K562 (cell line): ENCODE results near the gene NRXN3.

Experiments
- CTCF ChIP-seq, 3 experiments: IDR thresholded peaks in 2 of 3; conservative IDR thresholded peaks in 1 of 3; 2 replicates each; pipeline ENCODE4 v1.5.1; 2011 to 2012; ENCODE audit warnings: low read length in 3 of 3, mild to moderate bottlenecking in 3 of 3, control low read depth in 2 of 3, improper control_type of control experiment in 1 of 3, inconsistent platforms in 1 of 3, low read depth in 1 of 3, mixed read lengths in 1 of 3, moderate library complexity in 1 of 3; ENCODE audit not compliant: insufficient read depth in 2 of 3
- EGR1 ChIP-seq: fragments of 450-650 bp; conservative IDR thresholded peaks from 2 replicates; pipeline ENCODE4 v1.6.1; 2017; ENCODE audit warnings: mild to moderate bottlenecking
- HBP1 ChIP-seq: fragments of 450-650 bp; formaldehyde crosslinking; IDR thresholded peaks from 2 replicates; pipeline ENCODE4 v1.4.0; 2022; ENCODE audit warnings: missing genetic modification characterization
- MEF2D ChIP-seq: conservative IDR thresholded peaks from 2 replicates; pipeline ENCODE4 v1.6.1; 2016; ENCODE audit warnings: low read depth, missing genetic modification characterization, missing compliant biosample characterization
- MNT ChIP-seq, 2 experiments: fragments of 450-650 bp; conservative IDR thresholded peaks; 2 replicates each; pipeline ENCODE4 v1.6.1; 2017; ENCODE audit warnings: mild to moderate bottlenecking in 2 of 2, moderate library complexity in 2 of 2
- POLR2AphosphoS5 ChIP-seq: IDR thresholded peaks from 2 replicates; pipeline ENCODE4 v1.6.1; 2011; ENCODE audit warnings: mild to moderate bottlenecking, low read depth, low read length, moderate library complexity; ENCODE audit not compliant: control insufficient read depth, insufficient read depth
- PPARD ChIP-seq: fragments of 250-450 bp; sonication (Bioruptor Pico); IDR thresholded peaks from 2 replicates; pipeline ENCODE4 v1.8.0; 2022; ENCODE audit warnings: inconsistent platforms, mild to moderate bottlenecking, moderate library complexity
- RAD21 ChIP-seq, 2 experiments: fragments of 250-450 bp in 1 of 2; fragments of 450-650 bp in 1 of 2; sonication (Bioruptor Pico) in 1 of 2; formaldehyde crosslinking in 1 of 2; IDR thresholded peaks in 1 of 2; conservative IDR thresholded peaks in 1 of 2; 2 replicates each; pipeline versions ENCODE4 v1.4.0 to v1.8.0; 2020 to 2022; ENCODE audit warnings: mild to moderate bottlenecking in 2 of 2, moderate library complexity in 1 of 2
- RBM25 ChIP-seq: fragments of 200-400 bp; formaldehyde crosslinking; IDR thresholded peaks from 2 replicates; pipeline ENCODE4 v1.6.1; 2018; ENCODE audit warnings: low read length, low read depth, moderate library complexity; ENCODE audit not compliant: severe bottlenecking
- ZBTB11 ChIP-seq, 3 experiments: fragments of 200-800 bp in 1 of 3; fragments of 250-450 bp in 1 of 3; fragments of 450-650 bp in 1 of 3; sonication (Bioruptor Pico) in 1 of 3; sonication (Bioruptor generic) in 1 of 3; formaldehyde crosslinking in 1 of 3; IDR thresholded peaks; 2 replicates each; pipeline versions ENCODE4 v1.6.1 to v1.8.0; 2016 to 2022; ENCODE audit warnings: mild to moderate bottlenecking in 2 of 3, missing genetic modification characterization in 2 of 3, missing compliant biosample characterization in 1 of 3, moderate library complexity in 1 of 3
- ZNF143 ChIP-seq: sonication (generic); formaldehyde crosslinking; IDR thresholded peaks from 2 replicates; pipeline ENCODE4 v1.9.0; 2022; ENCODE audit warnings: mild to moderate bottlenecking, missing genetic modification reagents
- ZNF318 ChIP-seq, 2 experiments: fragments of 450-650 bp; IDR thresholded peaks; 2 replicates each; pipeline ENCODE4 v1.6.1; 2016; ENCODE audit warnings: mild to moderate bottlenecking in 2 of 2, borderline replicate concordance in 1 of 2, low read depth in 1 of 2, moderate library complexity in 1 of 2
- ZNF830 ChIP-seq: fragments of 250-450 bp; sonication (Bioruptor Pico); IDR thresholded peaks from 2 replicates; pipeline ENCODE4 v1.5.0; 2021; ENCODE audit warnings: mild to moderate bottlenecking
- TF ChIP-seq, protein P1 (sequence below): sonication (generic); formaldehyde crosslinking; IDR thresholded peaks from 2 replicates; pipeline ENCODE4 v1.8.0; 2022; ENCODE audit warnings: missing genetic modification reagents, mild to moderate bottlenecking, moderate library complexity, borderline replicate concordance

DNA sequence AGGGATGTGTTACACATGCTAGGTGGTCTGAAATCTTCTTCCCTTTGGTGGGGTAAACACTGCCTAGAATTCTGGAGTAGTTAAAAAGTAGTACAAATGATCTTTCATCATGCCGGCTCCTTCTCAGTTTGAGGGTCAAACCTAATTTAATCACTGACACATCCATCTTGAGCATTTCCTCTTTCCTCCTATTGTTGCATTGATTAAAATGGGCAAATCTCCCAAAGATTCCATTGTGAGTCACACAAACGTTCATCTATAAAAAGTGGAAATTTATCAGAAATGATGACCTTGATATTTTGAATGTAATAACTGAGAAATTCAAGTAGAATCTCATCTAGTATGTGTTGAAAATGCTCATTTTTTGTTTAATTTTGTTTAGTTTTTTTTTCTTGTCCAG lies 996.0 kb downstream of the NRXN3 start:
- TF ChIP-seq ZNF318 (IDR thresholded peaks at IDR 0.05; ENCODE audit: borderline replicate concordance in 1 of 2, low read depth in 1 of 2) (no peak), HBP1 (CRISPR knock-in tag) (no peak), ZBTB11 (CRISPR knock-in tag; IDR thresholded peaks at IDR 0.05) (no peak), POLR2AphosphoS5 (no peak), MNT (conservative IDR thresholded peaks at IDR 0.05) (no peak), ZNF830 (CRISPR knock-in tag) (no peak), EGR1 (no peak), ZNF143 (CRISPR knock-in tag) (no peak), CTCF (IDR thresholded peaks at IDR 0.05 in 2 of 3, conservative IDR thresholded peaks at IDR 0.05 in 1 of 3; ENCODE audit: insufficient read depth in 2 of 3, low read depth in 1 of 3, low read length in 3 of 3) (no peak), RBM25 (no peak), MEF2D (tag) (no peak), RAD21 (CRISPR knock-in tag; conservative IDR thresholded peaks at IDR 0.05 in 1 of 2, IDR thresholded peaks at IDR 0.05 in 1 of 2) (no peak), PPARD (CRISPR knock-in tag) (no peak)
- TF ChIP-seq, protein P1, sequence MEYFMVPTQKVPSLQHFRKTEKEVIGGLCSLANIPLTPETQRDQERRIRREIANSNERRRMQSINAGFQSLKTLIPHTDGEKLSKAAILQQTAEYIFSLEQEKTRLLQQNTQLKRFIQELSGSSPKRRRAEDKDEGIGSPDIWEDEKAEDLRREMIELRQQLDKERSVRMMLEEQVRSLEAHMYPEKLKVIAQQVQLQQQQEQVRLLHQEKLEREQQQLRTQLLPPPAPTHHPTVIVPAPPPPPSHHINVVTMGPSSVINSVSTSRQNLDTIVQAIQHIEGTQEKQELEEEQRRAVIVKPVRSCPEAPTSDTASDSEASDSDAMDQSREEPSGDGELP = no peak
